Panc1 (cell line): Measurements from ENCODE around the gene TSHZ2.

Experiments used
- POLR2AphosphoS5 ChIP-seq: IDR thresholded peaks from 2 replicates; pipeline ENCODE4 v1.6.1; 2012; ENCODE audit warnings: mild to moderate bottlenecking, low read depth, low read length, moderate library complexity
- REST ChIP-seq, 2 experiments: IDR thresholded peaks; 2 replicates each; pipeline ENCODE4 v1.6.1; 2011 to 2012; ENCODE audit warnings: low read depth in 2 of 2, control low read depth in 1 of 2, low read length in 1 of 2, mild to moderate bottlenecking in 1 of 2, moderate library complexity in 1 of 2; ENCODE audit not compliant: insufficient read depth in 1 of 2

GRCh38 chr20:53322651-53323050 lies 350.5 kb downstream of the TSHZ2 start:
- no peak for TF ChIP-seq REST (IDR thresholded peaks at IDR 0.05; ENCODE audit: insufficient read depth in 1 of 2, low read depth in 2 of 2, low read length in 1 of 2)
- no peak for TF ChIP-seq POLR2AphosphoS5
